ES-I3 (cell line): ENCODE measurements around the gene PGR.
"Not testable (repeated sequence)": the region's sequence is repeated elsewhere in the genome, so short reads cannot be mapped to it uniquely, and the experiment has no call there.

Source experiments
- H3K36me3 ChIP-seq: 2 replicates; pipeline ENCODE4 v1.6.1; 2013; ENCODE audit warnings: mild to moderate bottlenecking, low read length, control low read depth, moderate library complexity; ENCODE audit not compliant: insufficient read depth
- H3K4me1 ChIP-seq: 2 replicates; pipeline ENCODE4 v1.6.1; 2013; ENCODE audit warnings: mild to moderate bottlenecking, control low read depth, low read length; ENCODE audit not compliant: insufficient read depth
- H3K9ac ChIP-seq: 2 replicates; pipeline ENCODE4 v1.6.1; 2013; ENCODE audit warnings: low read depth, mild to moderate bottlenecking, low read length, moderate library complexity
- H3K9me3 ChIP-seq: 2 replicates; pipeline ENCODE4 v1.6.1; 2013; ENCODE audit warnings: mild to moderate bottlenecking, low read length, moderate library complexity; ENCODE audit not compliant: control insufficient read depth, insufficient read depth

PGR gene

DNA sequence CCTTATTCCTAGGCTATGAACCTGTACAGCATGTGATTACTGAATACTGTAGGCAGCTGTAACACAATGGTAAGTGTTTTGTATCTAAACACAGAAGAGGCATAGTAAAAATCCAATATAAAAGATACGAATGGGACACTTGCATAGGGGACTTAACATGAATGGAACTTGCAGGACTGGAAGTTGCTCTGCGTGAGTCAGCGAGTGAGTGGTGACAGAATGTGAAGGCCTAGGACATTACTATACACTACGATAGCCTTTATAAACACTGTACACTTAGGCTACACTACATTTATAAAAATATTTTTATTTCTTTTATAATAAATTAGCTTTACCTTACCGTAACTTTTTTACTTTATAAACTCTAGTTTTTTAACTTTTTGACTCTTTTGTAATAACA, 81.1 kb downstream of the PGR start:
- Histone ChIP-seq H3K9ac (no peak overlapping the region), H3K36me3 (no peaks in the 10 kb centered on the region), H3K9me3 (no peaks in the 10 kb centered on the region), H3K4me1 (no peaks in the 10 kb centered on the region)

DNA sequence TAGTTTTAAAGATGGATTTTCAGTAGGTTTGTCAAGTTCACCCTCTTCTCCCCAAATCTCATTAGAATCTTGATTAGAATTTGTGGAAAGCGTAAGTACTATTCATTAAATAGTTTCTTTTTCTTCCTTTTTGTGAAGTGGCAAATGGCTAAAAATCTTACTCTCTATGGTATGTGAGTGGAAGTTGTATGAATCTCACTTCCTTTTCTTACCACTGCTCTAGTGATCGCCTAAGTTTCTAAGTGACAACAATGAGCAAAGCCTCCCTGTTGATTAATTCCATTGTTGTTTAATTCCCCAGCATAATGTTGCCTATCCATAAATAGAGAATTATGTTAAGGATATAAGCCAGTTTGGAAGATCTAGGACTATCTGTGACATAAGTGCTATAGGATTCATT, 82.7 kb downstream of the PGR start:
- Histone ChIP-seq H3K4me1 (no peaks in the 10 kb centered on the region), H3K9me3 (no peaks in the 10 kb centered on the region), H3K9ac (no peak overlapping the region), H3K36me3 (no peaks in the 10 kb centered on the region)

DNA sequence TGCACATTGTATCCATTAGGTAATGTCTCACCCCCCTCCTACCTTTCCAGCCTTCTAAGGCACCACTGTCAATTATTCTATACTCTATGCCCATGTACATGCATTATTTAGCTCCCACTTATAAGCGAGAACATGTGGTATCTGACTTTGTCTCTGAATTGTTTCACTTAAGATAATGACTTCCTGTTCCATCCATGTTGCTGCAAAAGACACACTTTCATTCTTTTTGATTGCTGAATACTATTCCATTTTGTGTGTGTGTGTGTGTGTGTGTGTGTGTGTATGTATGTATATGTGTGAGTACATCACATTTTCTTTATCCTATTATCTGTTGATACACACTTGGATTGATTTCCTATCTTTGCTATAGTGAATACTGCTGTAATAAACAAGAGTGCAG, 84.2 kb downstream of the PGR start:
- H3K9ac ChIP-seq = no peak overlapping the region
- H3K9me3 ChIP-seq = no peaks in the 10 kb centered on the region
- no peaks in the 10 kb centered on the region for H3K36me3 ChIP-seq
- H3K4me1 ChIP-seq = no peaks in the 10 kb centered on the region

DNA sequence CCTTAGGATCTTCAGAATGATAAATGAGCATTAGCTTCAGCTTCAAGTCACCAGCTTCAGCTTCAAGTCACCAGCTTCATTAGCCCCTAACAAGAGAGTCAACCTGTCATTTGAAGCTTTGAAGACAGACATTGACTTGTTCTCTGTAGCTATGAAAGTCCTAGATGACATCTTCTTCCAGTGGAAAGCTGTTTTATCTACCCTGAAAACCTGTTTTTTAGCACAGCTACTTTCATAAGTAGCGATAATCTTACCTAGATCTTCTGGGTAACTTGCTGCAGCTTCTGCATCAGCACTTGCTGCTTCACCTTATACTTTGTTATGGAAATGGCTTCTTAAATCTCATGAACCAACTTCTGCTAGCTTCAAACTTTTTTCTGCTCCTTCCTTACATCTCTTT, 85.7 kb downstream of the PGR start:
- Histone ChIP-seq H3K9ac (no peak overlapping the region), H3K9me3 (no peaks in the 10 kb centered on the region), H3K4me1 (no peaks in the 10 kb centered on the region), H3K36me3 (no peaks in the 10 kb centered on the region)

DNA sequence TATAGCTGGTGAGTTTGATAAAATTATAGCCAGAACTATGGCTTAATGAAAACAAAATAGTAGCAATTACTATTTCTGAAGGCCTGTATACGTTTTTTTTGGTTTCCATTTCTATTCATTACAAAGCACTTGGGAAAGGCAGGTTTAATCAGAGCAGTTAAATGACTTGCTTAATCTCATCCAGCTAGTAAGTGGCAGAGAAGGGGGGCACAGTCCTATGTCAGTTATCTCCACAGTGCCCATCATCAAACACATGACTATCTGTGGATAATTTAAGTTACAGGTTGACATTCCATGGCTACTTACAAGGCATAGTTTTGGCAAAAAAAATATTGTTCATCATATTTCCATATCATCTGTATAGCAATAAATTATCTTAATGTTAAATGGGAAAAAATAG, 93.7 kb downstream of the PGR start:
- no peaks in the 10 kb centered on the region for H3K4me1 ChIP-seq
- no peaks in the 10 kb centered on the region for H3K36me3 ChIP-seq
- no peaks in the 10 kb centered on the region for H3K9me3 ChIP-seq
- H3K9ac ChIP-seq = no peak overlapping the region

DNA sequence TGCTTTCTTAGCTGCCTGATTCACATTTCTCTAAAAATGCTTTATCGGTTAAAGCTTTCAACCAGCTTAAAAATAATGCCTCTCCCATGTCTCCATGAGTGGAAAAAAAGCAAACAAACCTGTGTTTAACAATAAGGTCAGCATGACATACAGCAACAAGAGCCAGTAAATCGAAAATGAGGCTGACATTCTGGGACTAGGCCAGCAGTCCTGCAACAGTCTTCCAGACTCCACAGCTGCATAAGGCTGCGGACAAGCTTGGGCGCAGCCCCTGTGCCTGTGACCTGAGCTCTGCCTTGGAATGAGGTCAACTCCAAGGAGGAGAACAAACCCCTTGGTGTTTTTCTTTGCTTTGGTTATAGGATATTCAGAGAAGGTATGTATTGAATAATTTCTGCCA, 95.5 kb downstream of the PGR start:
- H3K4me1 ChIP-seq = no peaks in the 10 kb centered on the region

DNA sequence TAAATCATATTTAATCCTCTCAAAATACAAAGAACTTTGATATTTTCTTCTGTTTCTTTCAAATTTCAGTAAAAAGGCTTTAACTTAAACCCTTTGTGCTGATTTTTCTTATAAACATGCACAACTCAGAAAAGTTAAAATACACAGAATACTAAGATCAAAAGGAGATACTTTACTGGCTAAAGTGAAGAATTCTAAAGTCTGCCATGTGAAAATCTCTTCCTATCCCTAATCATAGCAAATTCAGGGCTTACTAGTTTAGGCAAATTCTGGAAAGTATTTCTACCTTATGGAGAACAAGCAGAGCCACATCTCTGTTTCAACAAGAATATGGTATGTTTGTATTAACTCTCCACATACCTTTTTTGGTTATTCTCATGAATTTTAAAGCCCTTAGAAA, 96.6 kb downstream of the PGR start:
- H3K36me3 ChIP-seq = no peaks in the 10 kb centered on the region
- H3K9me3 ChIP-seq = no peaks in the 10 kb centered on the region
- H3K9ac ChIP-seq = no peak overlapping the region
- H3K4me1 ChIP-seq = no peaks in the 10 kb centered on the region

More for the DNA sequence above, 95.5 kb downstream of the PGR start:
- Histone ChIP-seq H3K9me3 (no peaks in the 10 kb centered on the region), H3K9ac (no peak overlapping the region), H3K36me3 (no peaks in the 10 kb centered on the region)

DNA sequence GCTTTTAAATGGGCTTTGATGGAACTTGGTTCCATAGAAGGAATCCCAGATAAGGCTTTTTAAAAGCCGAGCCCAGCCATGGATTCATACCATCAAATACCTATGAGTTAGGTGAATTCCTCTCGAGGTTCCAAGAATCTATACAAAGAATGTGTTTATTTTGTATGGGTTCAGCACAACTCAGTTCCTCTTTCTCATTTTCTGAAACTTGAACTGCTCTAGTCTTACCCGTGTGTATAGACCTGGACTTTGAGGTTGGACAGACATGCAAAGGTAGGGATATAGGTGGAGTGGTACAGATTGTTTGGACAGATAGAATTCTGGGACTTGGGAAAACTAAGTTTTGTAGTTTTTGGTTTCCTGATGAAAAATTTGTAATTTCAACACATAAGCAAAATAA, 97.9 kb downstream of the PGR start:
- Histone ChIP-seq H3K4me1 (no peaks in the 10 kb centered on the region), H3K9me3 (no peaks in the 10 kb centered on the region), H3K36me3 (no peaks in the 10 kb centered on the region), H3K9ac (no peak overlapping the region)

DNA sequence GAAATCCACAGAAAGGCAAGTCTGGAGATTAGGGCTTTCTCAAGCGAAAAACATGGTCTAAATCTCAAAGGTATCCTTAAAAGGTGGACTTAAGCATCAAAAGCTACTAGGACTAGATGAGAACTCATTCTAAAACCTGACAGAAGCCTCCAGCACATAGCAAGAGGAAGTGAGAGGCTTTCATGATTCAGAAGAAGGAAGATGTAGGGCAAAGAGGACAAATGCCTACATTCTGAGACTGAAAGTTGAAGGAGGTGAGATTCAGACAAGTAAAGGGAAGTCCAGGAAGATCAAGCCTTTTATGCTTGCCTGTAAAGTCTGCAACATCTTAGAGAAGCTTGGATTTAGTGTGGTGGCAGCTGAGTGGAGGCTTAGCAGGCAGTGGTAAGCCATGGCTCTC, 98.9 kb downstream of the PGR start:
- no peaks in the 10 kb centered on the region for H3K9me3 ChIP-seq
- H3K9ac ChIP-seq = no peak overlapping the region
- no peaks in the 10 kb centered on the region for H3K36me3 ChIP-seq
- H3K4me1 ChIP-seq = no peaks in the 10 kb centered on the region

DNA sequence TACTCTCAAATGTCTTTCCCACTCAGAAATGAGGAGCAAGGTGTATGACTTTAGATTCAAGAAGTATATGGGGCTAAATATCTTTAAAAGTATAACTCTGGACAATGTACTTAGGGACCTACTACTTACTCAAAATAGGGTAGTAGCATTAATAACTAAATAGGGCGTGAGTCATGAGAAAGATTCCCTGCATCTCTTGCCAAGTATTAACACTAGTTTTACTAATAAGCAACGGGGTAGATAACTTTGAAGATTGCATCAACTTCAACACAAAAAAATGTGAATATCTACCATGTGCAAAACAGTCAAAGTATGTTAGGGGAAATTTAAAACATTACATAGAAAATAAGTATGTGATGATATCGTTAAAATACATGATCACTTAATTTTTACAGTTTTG, 99.6 kb downstream of the PGR start:
- Histone ChIP-seq H3K4me1 (no peaks in the 10 kb centered on the region), H3K36me3 (no peaks in the 10 kb centered on the region), H3K9ac (no peak overlapping the region), H3K9me3 (no peaks in the 10 kb centered on the region)

DNA sequence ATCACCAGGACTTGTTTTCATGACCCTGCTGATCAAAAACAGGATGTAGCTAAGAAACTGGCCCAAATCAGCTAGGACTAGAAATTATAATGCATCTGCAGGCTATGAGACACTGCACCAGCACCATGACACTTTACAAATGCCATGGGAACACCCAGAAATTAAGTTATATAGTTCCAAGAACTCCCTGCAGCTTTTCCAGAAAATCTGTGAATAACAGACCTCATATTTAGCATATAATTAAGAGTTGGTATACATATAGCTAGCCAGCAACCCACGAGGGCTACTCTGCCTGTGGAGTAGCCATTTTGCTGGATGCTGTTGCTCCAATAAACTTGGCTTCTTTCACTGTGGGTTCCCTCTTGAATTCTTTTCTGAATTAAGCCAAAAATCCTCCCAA, 101.0 kb downstream of the PGR start:
- H3K36me3 ChIP-seq = no peaks in the 10 kb centered on the region
- no peaks in the 10 kb centered on the region for H3K4me1 ChIP-seq
- no peak overlapping the region for H3K9ac ChIP-seq
- H3K9me3 ChIP-seq = no peaks in the 10 kb centered on the region

DNA sequence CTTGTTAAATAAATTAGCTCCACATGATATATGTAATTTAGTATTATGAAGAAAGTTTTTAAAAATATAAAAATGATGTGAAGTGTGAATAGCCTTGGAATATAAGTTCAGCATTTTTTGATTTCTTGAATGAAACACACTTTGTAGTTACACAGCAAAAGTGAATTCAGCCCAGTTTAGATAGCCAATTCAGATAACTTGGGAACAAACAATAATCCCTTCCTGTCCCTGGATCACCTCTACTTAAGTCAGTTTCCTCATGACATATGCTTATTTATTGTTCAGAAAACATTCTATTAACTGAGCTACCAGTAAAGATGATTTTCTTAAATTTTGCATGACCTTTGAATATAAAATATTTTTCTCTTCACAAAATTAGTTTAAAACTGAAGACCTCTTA, 107.4 kb downstream of the PGR start:
- no peak overlapping the region for H3K9ac ChIP-seq
- no peaks in the 10 kb centered on the region for H3K9me3 ChIP-seq
- H3K4me1 ChIP-seq = no peaks in the 10 kb centered on the region
- H3K36me3 ChIP-seq = no peaks in the 10 kb centered on the region

DNA sequence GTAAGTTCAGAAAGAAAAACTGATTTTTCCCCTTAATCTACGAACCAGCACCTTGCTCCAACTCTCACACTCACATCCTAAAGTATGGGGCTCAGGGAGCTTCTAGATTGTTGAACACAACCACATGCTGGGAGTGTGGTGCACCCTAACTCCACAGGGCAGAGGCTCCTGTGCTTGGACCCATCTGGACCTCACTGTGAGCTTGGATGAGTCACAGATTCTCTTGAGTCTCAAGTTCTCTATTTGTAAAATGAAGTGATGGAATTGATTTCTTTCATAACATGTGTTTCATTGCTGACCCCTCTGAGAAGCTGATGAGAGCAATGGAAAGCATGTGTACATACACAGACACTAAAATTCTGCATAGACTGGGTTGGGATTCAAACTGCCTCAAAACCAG, 109.7 kb downstream of the PGR start:
- H3K9me3 ChIP-seq = no peaks in the 10 kb centered on the region
- H3K36me3 ChIP-seq = no peaks in the 10 kb centered on the region
- no peak overlapping the region for H3K9ac ChIP-seq
- H3K4me1 ChIP-seq = no peaks in the 10 kb centered on the region

DNA sequence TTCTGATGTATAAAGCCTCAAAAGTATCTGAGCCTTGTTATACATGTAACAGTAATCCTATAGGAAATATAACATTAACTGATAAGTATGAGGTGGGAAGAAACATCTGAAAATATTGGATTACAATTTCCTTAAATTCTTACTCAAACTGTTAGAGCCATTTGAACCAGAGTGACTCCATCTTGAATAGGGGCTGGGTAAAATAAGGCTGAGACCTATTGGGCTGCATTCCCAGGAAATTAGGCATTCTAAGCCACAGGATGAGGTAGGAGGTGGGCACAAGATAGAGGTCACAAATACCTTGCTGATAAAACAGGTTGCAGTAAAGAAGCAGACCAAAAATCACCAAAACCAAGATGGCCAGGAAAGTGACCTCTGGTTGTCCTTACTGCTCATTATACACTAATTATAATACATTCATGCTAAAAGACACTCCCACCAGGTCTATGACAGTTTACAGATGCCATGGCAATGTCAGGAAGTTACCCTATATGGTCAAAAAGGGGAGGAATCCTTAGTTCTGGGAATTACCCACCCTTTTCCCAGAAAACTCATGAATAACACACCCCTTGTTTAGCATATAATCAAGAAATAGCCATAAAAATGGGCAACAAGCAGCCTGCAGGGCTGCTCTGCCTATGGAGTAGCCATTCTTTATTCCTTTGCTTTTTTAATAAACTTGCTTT, 114.9 kb downstream of the PGR start:
- no peak overlapping the region for H3K9ac ChIP-seq
- H3K9me3 ChIP-seq = no peaks in the 10 kb centered on the region

DNA sequence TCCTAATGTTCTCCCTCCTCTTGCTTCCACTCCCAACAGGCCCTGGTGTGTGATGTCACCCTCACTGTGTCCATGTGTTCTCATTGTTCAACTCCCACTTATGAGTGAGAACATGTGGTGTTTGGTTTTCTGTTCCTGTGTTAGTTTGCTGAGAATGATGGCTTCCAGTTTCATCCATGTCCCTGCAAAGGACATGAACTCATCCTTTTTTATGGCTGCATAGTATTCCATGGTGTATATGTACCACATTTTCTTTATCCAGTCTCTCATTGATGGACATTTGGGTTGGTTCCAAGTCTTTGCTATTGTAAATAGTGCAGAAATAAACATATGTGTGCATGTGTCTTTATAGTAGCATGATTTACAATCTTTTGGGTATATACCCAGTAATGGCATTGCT, 115.9 kb downstream of the PGR start:
- not testable (repeated sequence) for H3K9me3 ChIP-seq, H3K4me1 ChIP-seq, H3K9ac ChIP-seq, H3K36me3 ChIP-seq

More for the DNA sequence above, 114.9 kb downstream of the PGR start:
- Histone ChIP-seq H3K4me1 (peaks cover 8% of the 10 kb centered on the region; the same call in 1 of the 2 replicates), H3K36me3 (no peaks in the 10 kb centered on the region)

DNA sequence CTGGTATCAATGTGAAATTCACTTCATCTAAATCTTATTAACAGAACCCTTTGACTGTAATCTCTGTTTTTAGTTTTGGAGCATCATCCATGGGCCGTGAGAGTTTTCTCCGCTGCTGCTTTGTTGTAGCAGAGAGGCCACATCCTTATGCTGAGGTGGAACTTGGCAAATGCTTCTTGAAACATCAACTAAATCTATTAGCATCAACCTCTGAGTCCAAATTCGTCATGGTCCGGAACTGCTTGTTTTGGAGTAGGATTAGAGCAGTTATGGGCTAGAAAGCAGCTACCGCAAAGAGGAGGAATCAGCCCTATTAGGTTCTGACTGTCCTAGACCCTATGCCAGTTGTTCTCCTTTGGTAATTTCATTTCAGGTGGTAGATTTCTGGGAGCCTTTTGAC, 117.7 kb downstream of the PGR start:
- H3K9ac ChIP-seq = no peak overlapping the region
- peaks cover 8% of the 10 kb centered on the region; the same call in 1 of the 2 replicates for H3K4me1 ChIP-seq
- no peaks in the 10 kb centered on the region for H3K36me3 ChIP-seq
- H3K9me3 ChIP-seq = no peaks in the 10 kb centered on the region
